Stimulated activated CD8-positive, alpha-beta memory T cell treated with anti-CD3 and anti-CD28 coated beads, Interleukin-4, amount 100 ng/mL, for 48 hours (primary cell): Measurements from ENCODE around the gene PALM3.
A peak's percentile ranks its signal among the peaks of the same experiment; 100 is the strongest.
"Not testable (repeated sequence)": the region's sequence is repeated elsewhere in the genome, so short reads cannot be mapped to it uniquely, and the experiment has no call there.

Experiments
- DNase-seq: peaks from one replicate; pipeline ENCODE4 v3.0.0-alpha.2; 2020

The PALM3 gene

GRCh38 chr19:14059093-14059480 is 2.8 kb downstream of the PALM3 start:
- peak; percentile 80 for DNase-seq

DNA sequence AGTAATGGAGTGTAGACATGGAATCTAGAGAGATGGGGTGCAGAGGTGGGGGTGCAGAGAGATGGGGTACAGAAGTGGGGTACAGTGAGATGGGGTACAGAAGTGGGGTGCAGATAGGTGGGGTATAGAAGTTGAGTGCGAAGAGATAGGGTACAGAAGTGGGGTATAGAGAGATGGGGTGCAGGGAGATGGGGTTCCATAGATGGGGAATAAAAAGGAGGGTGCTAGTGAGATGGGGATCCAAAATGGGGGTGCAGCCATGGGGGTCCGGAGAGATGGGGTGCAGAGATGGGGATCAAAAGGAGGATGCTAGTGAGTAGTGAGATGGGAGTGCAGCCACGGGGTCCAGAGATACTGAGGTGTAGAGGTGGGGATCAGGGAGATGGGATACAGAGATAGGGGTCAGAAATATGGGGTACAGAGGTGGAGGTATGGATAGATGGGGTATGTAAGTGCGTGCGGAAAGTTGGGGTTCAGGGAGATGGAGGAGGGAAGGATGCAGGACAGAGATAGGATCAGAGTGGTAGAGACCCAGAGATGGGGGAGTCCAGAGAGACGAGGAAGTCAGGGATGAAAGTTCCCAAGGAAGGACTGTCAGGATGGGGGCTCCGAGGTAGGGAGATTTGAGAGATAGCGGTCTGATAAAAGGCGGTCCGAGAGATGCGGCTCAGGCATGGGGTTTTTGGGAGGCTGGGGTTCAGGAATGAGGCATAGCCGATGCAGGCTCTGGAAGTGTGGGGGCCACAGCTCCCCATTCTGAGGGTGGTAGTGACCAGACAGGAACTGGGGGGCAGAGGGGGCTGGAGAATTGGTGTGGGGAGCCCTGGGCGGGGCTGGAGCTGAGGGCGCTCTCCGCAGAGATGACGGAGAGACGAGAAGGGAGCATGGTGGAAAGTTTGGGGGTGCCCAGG is 3.4 kb downstream of the PALM3 start:
- no peak for DNase-seq

DNA sequence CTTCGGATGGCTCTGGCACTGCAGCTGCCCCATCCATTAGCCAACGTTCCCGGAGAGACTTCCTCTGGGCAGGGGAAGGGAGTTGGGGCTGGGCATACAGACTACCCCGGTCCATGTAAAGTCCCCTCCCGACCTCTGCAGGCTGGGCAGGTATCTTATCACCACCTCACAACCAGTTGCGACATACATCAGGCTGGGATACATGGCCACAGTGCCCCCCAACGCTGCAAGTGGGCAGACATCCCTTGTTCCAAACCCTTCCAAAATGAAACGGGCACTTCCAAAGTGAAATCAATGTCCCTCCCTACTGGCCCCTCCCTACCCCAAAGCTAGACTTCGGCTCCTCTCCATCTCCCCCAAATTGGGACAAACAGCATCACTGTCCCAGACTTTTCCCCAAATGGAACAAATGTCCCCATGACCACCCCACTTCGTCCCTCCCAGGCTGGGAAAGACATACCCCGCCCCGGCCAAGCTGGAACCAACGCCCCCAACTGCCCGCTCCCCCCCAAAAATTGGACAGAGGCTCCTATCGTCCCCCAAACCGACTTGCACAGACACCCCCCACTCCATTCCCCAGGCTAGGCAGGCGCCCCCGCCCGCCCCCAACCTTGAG is 5.0 kb downstream of the PALM3 start:
- no peak for DNase-seq

- no peak for DNase-seq
Observed at GRCh38 chr19:14056069-14056666, 5.7 kb downstream of the PALM3 start.

GRCh38 chr19:14055396-14055795 is 6.5 kb downstream of the PALM3 start:
- no peak for DNase-seq

GRCh38 chr19:14054721-14055120 is 7.2 kb downstream of the PALM3 start:
- no peak for DNase-seq

DNA sequence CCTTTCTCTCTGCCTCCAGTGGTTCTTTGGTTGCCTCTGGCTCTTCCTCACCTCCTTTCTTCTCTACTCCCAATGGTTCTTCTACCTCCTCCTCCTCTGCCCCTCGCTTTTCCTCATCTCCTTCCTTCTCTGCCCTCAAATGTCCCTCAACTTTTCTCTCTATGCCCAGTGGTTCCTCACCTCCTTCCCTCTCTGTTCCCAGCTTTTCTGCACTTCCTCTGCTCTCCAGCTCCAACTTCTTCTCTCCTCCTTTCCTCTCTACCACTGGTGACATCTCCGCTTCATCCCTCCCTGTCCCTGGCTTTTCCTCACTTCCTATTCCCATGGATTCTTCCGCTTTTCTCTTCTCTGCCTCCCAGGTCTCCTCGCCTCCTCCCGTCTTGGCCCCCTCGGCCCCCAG is 7.8 kb downstream of the PALM3 start:
- no peak for DNase-seq

- DNase-seq: no peak
Observed at GRCh38 chr19:14053500-14053899, 8.4 kb downstream of the PALM3 start.

DNA sequence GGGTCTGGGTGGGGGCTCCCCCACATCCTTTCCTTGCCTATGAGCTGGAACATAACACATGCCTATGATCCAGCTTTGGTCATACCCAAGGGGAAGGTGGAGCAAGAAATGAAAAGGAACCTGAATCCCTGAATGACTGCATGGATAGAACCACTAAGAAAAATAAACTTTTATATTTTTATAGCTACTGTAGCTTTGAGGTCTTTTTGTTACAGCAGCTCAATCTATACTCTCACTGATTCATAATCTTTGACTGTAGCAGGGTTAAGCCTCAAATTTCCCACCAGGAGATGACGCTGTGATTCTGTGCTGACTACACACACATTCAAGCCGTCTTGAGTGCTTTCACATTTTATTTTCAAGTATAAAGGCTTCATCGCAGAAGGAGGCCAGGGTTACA is 8.8 kb downstream of the PALM3 start:
- no peak for DNase-seq

DNA sequence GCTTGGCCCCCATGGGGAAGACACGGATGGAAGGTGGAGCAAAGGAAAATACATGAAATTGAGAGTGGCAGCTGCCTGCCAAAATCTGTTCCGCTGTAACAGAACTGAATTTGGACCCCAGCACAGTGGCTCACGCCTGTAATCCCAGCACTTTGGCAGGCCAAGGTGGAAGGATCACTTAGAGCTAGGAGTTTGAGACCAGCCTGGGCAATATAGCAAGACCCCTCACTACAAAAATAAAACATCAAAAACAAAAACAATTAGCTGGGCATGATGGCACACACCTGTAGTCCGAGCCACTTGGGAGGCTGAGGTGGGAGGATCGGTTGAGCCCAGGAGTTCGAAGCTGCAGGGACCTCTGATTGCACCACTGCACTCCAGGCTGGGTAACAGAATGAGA is 9.4 kb downstream of the PALM3 start:
- no peak for DNase-seq

GRCh38 chr19:14051980-14052379 is 9.9 kb downstream of the PALM3 start:
- no peak for DNase-seq

DNA sequence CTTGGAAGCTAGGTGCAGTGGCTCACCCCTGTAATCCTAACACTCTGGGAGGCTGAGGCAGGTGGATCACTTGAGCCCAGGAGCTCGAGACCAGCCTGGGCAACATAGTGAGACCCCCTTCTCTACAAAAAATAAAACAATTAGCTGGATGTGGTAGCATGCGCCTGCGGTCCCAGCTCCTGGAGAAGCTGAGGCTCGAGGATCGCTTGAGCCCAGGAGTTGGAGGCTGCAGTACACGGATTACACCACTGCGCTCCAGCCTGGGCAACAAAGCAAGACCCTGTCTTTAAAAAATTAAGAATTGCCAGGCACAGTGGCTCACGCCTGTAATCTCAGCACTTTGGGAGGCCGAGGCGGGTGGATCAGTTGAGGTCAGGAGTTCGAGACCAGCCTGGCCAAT is 10.9 kb downstream of the PALM3 start:
- DNase-seq: not testable (repeated sequence)

DNA sequence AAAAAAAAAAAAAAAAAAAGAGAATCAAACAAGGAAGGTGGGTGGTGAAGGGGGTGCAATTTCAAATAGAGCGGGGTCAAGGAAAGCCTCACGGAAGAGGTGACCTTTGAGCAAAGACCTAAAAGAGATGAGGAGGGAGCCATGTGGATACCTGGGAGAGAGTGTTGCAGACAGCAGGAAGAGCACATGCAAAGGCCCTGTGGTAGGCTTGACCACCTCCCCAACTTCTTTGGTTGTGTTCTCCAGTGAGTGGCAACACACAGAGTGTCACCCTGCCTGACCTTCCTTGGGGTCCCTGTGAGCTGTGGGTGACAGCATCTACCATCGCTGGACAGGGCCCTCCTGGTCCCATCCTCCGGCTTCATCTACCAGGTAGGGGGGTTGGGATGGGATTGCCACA is 11.4 kb downstream of the PALM3 start:
- no peak for DNase-seq

DNA sequence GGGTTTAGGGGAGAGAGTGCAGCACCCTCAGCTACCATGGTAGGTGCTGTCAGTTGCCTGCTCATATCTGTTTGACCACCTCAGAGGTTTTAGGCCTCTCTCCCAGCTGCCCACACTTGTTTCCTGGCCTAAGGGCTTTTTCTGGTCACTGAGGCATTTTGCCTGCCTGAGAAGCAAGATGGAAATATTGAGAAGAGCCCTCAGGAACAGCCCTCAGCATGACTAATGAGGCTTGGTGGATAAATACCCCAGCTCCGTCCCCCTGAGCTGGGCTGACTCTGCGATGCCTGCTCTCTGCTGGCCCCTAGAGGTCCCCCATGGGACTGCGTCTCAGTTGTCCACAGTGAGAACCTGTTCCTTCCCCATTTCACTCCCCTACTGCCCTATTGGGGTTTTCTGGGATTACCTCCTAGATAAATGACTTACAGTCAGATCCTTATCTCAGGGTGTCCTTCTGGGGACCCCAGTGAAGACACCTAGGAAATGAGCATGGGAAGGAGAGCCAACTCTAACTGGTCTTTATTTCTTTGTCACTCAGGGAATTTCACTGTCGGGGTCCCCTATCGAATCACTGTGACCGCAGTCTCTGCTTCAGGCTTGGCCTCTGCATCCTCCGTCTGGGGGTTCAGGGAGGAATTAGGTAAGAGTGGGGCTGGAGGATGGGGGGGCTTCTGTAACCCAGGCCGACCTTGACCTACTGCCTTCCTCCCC is 13.3 kb downstream of the PALM3 start:
- peak; percentile 91 for DNase-seq

DNA sequence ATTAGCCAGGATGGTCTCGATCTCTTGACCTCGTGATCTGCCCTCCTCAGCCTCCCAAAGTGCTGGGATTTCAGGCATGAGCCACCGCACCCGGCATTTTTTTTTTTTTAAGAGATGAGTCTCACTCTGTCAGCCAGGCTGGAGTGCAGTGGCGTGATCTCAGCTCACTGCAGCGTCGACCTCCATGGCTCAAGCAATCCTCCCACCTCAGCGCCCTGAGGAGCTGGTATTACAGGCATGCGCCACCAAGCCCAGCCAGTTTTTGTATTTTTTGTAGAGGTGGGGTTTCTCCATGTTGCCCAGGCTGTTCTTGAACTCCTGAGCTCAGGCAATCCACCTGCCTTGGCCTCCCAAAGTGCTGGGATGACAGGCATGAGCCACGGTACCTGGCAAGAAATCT is 14.0 kb downstream of the PALM3 start:
- not testable (repeated sequence) for DNase-seq

- peak; percentile 46 for DNase-seq
Observed at GRCh38 chr19:14042659-14043608, 18.9 kb downstream of the PALM3 start.

DNA sequence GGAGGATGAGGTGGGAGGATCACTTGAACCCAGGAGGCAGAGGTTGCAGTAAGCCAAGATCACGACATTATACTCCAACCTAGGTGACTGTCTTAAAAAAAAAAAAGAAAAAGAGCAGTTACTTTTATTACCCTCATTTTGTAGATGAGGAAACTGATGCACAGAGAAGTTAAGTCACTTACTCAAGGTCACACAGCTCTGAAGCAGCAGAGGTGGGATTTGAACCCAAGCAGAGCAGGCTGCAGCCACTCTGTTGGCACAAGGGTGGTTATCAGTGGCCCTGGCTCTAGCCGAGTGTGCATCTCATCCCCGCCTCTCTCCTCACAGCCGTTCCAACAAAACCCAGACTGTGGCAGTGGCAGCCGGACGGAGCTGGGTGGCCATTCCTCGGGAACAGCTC is 22.7 kb downstream of the PALM3 start:
- no peak for DNase-seq

DNA sequence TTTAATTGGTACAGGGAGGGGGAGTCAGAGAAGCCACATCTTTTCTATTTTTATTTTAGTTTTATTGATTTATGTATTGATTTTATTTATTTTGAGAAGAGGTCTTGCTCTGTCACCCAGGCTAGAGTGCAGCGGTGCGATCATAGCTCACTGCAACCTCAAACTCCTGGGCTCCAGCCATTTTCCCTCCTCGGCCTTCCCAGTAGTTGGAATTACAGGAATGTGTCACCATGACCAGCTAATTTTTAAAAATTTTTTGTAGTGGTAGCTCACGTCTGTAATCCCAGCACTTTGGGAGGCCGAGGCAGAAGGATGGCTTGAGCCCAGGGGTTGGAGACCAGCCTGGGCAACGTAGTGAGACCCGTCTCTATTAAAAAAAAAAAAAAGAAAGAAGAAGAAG is 26.2 kb downstream of the PALM3 start:
- no peak for DNase-seq

DNA sequence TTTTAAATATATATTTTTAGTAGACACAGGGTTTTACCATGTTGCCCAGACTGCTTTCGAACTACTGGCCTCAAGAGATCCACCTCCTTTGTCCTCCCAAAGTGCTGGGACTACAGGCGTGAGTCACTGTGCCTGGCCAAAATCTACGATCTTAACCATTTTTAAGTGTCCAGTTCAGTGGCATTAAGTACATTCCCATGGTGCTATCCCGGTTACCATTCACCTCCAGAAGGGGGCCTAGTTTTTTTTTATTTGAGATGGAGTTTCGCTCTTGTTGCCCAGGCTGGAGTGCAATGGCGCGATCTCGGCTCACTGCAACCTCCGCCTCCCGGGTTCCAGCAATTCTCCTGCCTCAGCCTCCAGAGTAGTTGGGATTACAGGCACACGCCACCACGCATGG is 26.7 kb downstream of the PALM3 start:
- not testable (repeated sequence) for DNase-seq

DNA sequence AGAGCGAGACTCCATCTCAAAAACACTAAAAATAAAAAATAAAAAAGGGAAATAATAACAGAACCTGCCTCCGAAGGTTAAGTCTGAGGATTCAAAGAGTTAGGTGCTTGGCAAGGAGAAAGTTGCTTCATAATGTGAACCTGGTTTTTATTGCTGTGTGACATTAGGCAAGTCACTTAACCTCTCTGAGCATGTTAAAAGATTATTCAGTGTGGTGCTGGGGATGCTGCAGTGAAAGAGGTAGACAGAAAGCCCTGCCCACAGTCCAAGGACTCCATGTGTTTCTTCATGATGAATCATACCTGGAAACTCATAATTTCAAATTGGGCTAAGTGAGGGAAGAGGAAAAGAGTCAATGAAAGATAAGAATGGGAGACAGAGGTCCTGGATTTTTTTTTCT is 27.9 kb downstream of the PALM3 start:
- DNase-seq: no peak

DNA sequence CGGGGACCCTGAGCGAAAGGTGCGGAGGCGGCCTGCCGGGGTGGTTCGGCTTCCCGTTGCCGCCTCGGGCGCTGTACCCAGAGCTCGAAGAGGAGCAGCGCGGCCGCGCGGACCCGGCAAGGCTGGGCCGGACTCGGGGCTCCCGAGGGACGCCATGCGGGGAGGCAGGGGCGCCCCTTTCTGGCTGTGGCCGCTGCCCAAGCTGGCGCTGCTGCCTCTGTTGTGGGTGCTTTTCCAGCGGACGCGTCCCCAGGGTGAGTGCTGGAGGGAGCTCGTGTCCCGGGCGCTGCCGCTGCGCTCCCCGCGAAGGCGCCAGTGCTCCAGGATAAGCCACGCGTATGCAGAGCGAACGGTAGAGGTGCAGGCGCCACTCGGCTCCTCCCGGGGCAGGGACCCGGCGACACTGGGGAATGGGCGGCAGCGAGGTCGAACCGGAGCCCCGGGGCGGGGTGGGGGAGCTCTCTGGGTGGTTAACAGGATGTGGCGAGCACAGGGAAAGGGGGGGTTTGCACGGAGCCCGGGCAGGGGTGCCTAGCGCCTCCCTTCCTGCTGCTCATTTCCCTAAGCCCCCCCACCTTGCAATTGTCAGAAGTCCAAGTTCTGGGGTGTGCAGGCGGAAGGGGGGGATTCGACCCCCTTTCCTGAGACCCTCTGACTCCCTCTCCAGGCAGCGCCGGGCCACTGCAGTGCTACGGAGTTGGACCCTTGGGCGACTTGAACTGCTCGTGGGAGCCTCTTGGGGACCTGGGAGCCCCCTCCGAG is 30.0 kb downstream of the PALM3 start, which contains the start of gene IL27RA:
TSS of gene IL27RA (plus strand) at position 44 of the 762 bp plus-strand sequence. CDS start at position 155, 111 bp downstream.
- DNase-seq: peak; percentile 81
